Activated CD8-positive, alpha-beta memory T cell treated with anti-CD3 and anti-CD28 coated beads, Interleukin-2, amount 10 ng/mL, durations not matched to agents 7 days and 5 days (primary cell): ENCODE measurements around the gene TBX4. TPM values are rescaled to one million over a fixed set of nuclear protein-coding genes. Genes with fewer than 3 reads are reported as not detected.
"Not testable (repeated sequence)": the region's sequence is repeated elsewhere in the genome, so short reads cannot be mapped to it uniquely, and the experiment has no call there.

Experiments
- ATAC-seq: fragments of 150-1000 bp; cut with Tn5 transposase; one replicate; pipeline ENCODE4 v1.10.0; 2021; ENCODE audit warnings: moderate library complexity
- CTCF ChIA-PET: fragments of 350-600 bp; sonication (Branson Sonifier 250); formaldehyde crosslinking; loops from one replicate; lab custom pipeline; 2021; ENCODE audit warnings: antibody characterized with exemption; lab: Charles Lee
- DNase-seq: peaks from one replicate; pipeline ENCODE4 v3.0.0-alpha.2; 2020
- H3K27ac Mint-ChIP-seq: one replicate; pipeline ENCODE4 v1.8.0; 2021; ENCODE audit warnings: mild to moderate bottlenecking, mixed read lengths
- H3K27me3 Mint-ChIP-seq: one replicate; pipeline ENCODE4 v1.8.0; 2021; ENCODE audit warnings: mixed read lengths
- H3K36me3 Mint-ChIP-seq: one replicate; pipeline ENCODE4 v1.8.0; 2021; ENCODE audit warnings: mild to moderate bottlenecking, mixed read lengths
- H3K4me1 Mint-ChIP-seq: one replicate; pipeline ENCODE4 v1.8.0; 2021; ENCODE audit warnings: mixed read lengths
- H3K4me3 Mint-ChIP-seq: one replicate; pipeline ENCODE4 v1.8.0; 2021; ENCODE audit warnings: mild to moderate bottlenecking, moderate library complexity, mixed read lengths
- H3K9me3 Mint-ChIP-seq: one replicate; pipeline ENCODE4 v1.8.0; 2022; ENCODE audit warnings: low read depth, mixed read lengths
- total RNA-seq, 2 experiments: library from RNA; stranded (reverse); gene quantifications; one replicate each; pipeline ENCODE4 v1.2.3, GENCODE V29; 2021

Gene TBX4
- total RNA-seq, 2 experiments from 2014 or later = not detected

GRCh38 chr17:61444075-61444474, 8.1 kb upstream of the TBX4 start:
- DNase-seq = no peak
- Mint-ChIP-seq H3K4me3 (no peak overlapping the region), H3K9me3 (no peaks in the 10 kb centered on the region), H3K4me1 (peaks cover 14% of the 10 kb centered on the region), H3K36me3 (no peaks in the 10 kb centered on the region), H3K27me3 (peaks cover 49% of the 10 kb centered on the region), H3K27ac (no peak overlapping the region)
- CTCF ChIA-PET = interaction anchor here (1.4 kb wide), 1 partner anchor 31 kb away, joined by 4 read pairs; no protein-coding TSS in a partner anchor
- ATAC-seq = no peak

- CTCF ChIA-PET = interaction anchor here (1.4 kb wide), 1 partner anchor 32 kb away, joined by 4 read pairs; no protein-coding TSS in a partner anchor
- ATAC-seq = no peak
- H3K9me3 Mint-ChIP-seq = no peaks in the 10 kb centered on the region
Measured at GRCh38 chr17:61444831-61445230, 7.4 kb upstream of the TBX4 start.

GRCh38 chr17:61447358-61447757, 4.9 kb upstream of the TBX4 start:
- H3K27ac Mint-ChIP-seq = no peak overlapping the region
- no peak for DNase-seq
- H3K36me3 Mint-ChIP-seq = no peaks in the 10 kb centered on the region
- no peak for ATAC-seq
- H3K27me3 Mint-ChIP-seq = peaks cover 61% of the 10 kb centered on the region
- CTCF ChIA-PET = interaction anchor here (1.1 kb wide), 1 partner anchor 23 kb away, joined by 3 read pairs; no protein-coding TSS in a partner anchor
- no peak overlapping the region for H3K4me3 Mint-ChIP-seq
- no peaks in the 10 kb centered on the region for H3K4me1 Mint-ChIP-seq
- no peaks in the 10 kb centered on the region for H3K9me3 Mint-ChIP-seq

More at GRCh38 chr17:61444831-61445230, 7.4 kb upstream of the TBX4 start:
- DNase-seq = no peak
- Mint-ChIP-seq H3K4me1 (peaks cover 12% of the 10 kb centered on the region), H3K27ac (no peak overlapping the region), H3K27me3 (peaks cover 55% of the 10 kb centered on the region), H3K36me3 (no peaks in the 10 kb centered on the region), H3K4me3 (no peak overlapping the region)

- Mint-ChIP-seq H3K9me3 (no peaks in the 10 kb centered on the region), H3K4me3 (no peak overlapping the region), H3K36me3 (no peaks in the 10 kb centered on the region), H3K4me1 (peaks cover 4% of the 10 kb centered on the region), H3K27ac (no peak overlapping the region), H3K27me3 (peaks cover 66% of the 10 kb centered on the region)
- ATAC-seq (no peak), DNase-seq (no peak)
- CTCF ChIA-PET = interaction anchor here (0.9 to 1.1 kb wide), 2 partner anchors 24 to 77 kb away, joined by 3 read pairs; no protein-coding TSS in a partner anchor
Measured at GRCh38 chr17:61448042-61448441, 4.2 kb upstream of the TBX4 start.

GRCh38 chr17:61449140-61449539, 3.1 kb upstream of the TBX4 start:
- H3K9me3 Mint-ChIP-seq = not testable (repeated sequence)
- CTCF ChIA-PET = interaction anchor here (0.9 to 1.6 kb wide), 4 partner anchors 37 to 76 kb away, joined by 3 to 6 read pairs (median 4); no protein-coding TSS in a partner anchor

GRCh38 chr17:61449707-61450640, 2.2 kb upstream of the TBX4 start:
- DNase-seq (no peak), ATAC-seq (no peak)
- Mint-ChIP-seq H3K4me3 (no peak overlapping the region), H3K27ac (no peak overlapping the region), H3K9me3 (no peaks in the 10 kb centered on the region), H3K27me3 (peaks cover 76% of the 10 kb centered on the region), H3K4me1 (peaks cover 8% of the 10 kb centered on the region), H3K36me3 (peaks cover 2% of the 10 kb centered on the region)
- CTCF ChIA-PET = interaction anchor here (0.9 to 1.6 kb wide), 7 partner anchors 12 to 729 kb away, joined by 3 to 6 read pairs (median 3); no protein-coding TSS in a partner anchor

More at GRCh38 chr17:61449140-61449539, 3.1 kb upstream of the TBX4 start:
- not testable (repeated sequence) for ATAC-seq, H3K27ac Mint-ChIP-seq, DNase-seq, H3K4me1 Mint-ChIP-seq, H3K36me3 Mint-ChIP-seq, H3K4me3 Mint-ChIP-seq
- H3K27me3 Mint-ChIP-seq = peaks cover 76% of the 10 kb centered on the region

GRCh38 chr17:61450641-61451537, 1.3 kb upstream of the TBX4 start:
- Mint-ChIP-seq H3K27me3 (peaks cover 81% of the 10 kb centered on the region), H3K36me3 (peaks cover 2% of the 10 kb centered on the region), H3K27ac (no peak overlapping the region), H3K4me1 (peaks cover 8% of the 10 kb centered on the region), H3K4me3 (no peak overlapping the region), H3K9me3 (no peaks in the 10 kb centered on the region)
- DNase-seq (peak; percentile 31), ATAC-seq (no peak)
- CTCF ChIA-PET = interaction anchor here (1.0 to 1.6 kb wide), 4 partner anchors 11 to 730 kb away, joined by 3 to 6 read pairs (median 4); no protein-coding TSS in a partner anchor

- ATAC-seq (no peak), DNase-seq (peak; percentile 31)
- H3K36me3 Mint-ChIP-seq = peaks cover 2% of the 10 kb centered on the region
- H3K27ac Mint-ChIP-seq = no peak overlapping the region
- H3K4me3 Mint-ChIP-seq = no peak overlapping the region
- no peaks in the 10 kb centered on the region for H3K9me3 Mint-ChIP-seq
- peaks cover 8% of the 10 kb centered on the region for H3K4me1 Mint-ChIP-seq
- H3K27me3 Mint-ChIP-seq = peaks cover 78% of the 10 kb centered on the region
- CTCF ChIA-PET = interaction anchor here (0.6 to 1.1 kb wide), 2 partner anchors 39 to 321 kb away, joined by 4 read pairs; no protein-coding TSS in a partner anchor
Measured at GRCh38 chr17:61451538-61452300, 503 bp upstream of the TBX4 start.

GRCh38 chr17:61453566-61454380, 1.6 kb downstream of the TBX4 start:
- Mint-ChIP-seq H3K27ac (peak overlapping the region; percentile 44), H3K27me3 (peaks cover 84% of the 10 kb centered on the region), H3K36me3 (peaks cover 3% of the 10 kb centered on the region), H3K9me3 (no peaks in the 10 kb centered on the region), H3K4me1 (peaks cover 13% of the 10 kb centered on the region), H3K4me3 (peak overlapping the region; percentile 8)
- CTCF ChIA-PET = no interaction called here
- ATAC-seq (no peak), DNase-seq (no peak)

GRCh38 chr17:61454381-61455323, 2.4 kb downstream of the TBX4 start:
- Mint-ChIP-seq H3K27me3 (peaks cover 85% of the 10 kb centered on the region), H3K4me3 (peak overlapping the region; percentile 8), H3K36me3 (peaks cover 3% of the 10 kb centered on the region), H3K4me1 (peaks cover 13% of the 10 kb centered on the region), H3K27ac (peak overlapping the region; percentile 44), H3K9me3 (no peaks in the 10 kb centered on the region)
- CTCF ChIA-PET = no interaction called here
- peak; percentile 37 for DNase-seq
- no peak for ATAC-seq
